PC-9 (cell line): Measurements from ENCODE around the gene GRK2. TPM values are rescaled to one million over a fixed set of nuclear protein-coding genes. Genes with fewer than 3 reads are reported as not detected.

Experiments
- BruUV-seq: library from RNA; stranded (reverse); fragments of 400-500 nt; replicated peaks from 2 replicates; lab custom pipeline; 2021; lab: Mats Ljungman, UMichigan
- CTCF ChIA-PET: fragments of 300-600 bp; sonication (Branson Sonifier 250); formaldehyde crosslinking; loops from one replicate; lab custom pipeline; 2022; ENCODE audit warnings: antibody characterized with exemption; lab: Charles Lee
- POLR2A ChIA-PET: fragments of 300-600 bp; sonication (Branson Sonifier 250); formaldehyde crosslinking; loops from one replicate; lab custom pipeline; 2022; ENCODE audit warnings: antibody characterized with exemption; ENCODE audit not compliant: unreplicated experiment; lab: Charles Lee
- DNase-seq, 2 experiments: peaks; one replicate each; pipeline versions ENCODE4 v3.0.0 to v3.0.0-alpha.2; 2015 to 2022; ENCODE audit warnings: mixed read lengths in 1 of 2
- H2AFZ ChIP-seq: fragments of 200-600 bp; sonication (generic); 2 replicates; pipeline ENCODE4 v1.8.1; 2017; ENCODE audit warnings: antibody characterized with exemption
- H3F3A ChIP-seq: fragments of 200-600 bp; sonication (generic); 2 replicates; pipeline ENCODE4 v1.8.1; 2017; ENCODE audit warnings: antibody characterized with exemption, mild to moderate bottlenecking, low read depth; ENCODE audit not compliant: insufficient read depth
- H3K27ac ChIP-seq: fragments of 200-600 bp; sonication (generic); 2 replicates; pipeline ENCODE4 v1.6.1; 2016; ENCODE audit warnings: mixed run types
- H3K27me3 ChIP-seq: fragments of 200-600 bp; sonication (generic); 2 replicates; pipeline ENCODE4 v1.6.1; 2016; ENCODE audit warnings: low read depth, mixed run types; ENCODE audit not compliant: insufficient read depth
- H3K36me3 ChIP-seq: fragments of 200-600 bp; sonication (generic); 2 replicates; pipeline ENCODE4 v1.6.1; 2016; ENCODE audit warnings: low read depth, mixed run types
- H3K4me1 ChIP-seq: fragments of 200-600 bp; sonication (generic); replicated peaks from 2 replicates; pipeline ENCODE4 v1.6.1; 2016; ENCODE audit warnings: mixed run types; ENCODE audit not compliant: insufficient read depth
- H3K4me2 ChIP-seq: fragments of 200-600 bp; sonication (generic); 2 replicates; pipeline ENCODE4 v1.6.1; 2017; ENCODE audit warnings: mixed run types
- H3K4me3 ChIP-seq: fragments of 200-600 bp; sonication (generic); 2 replicates; pipeline ENCODE4 v1.6.1; 2016; ENCODE audit warnings: mixed run types
- H3K79me2 ChIP-seq: fragments of 200-600 bp; sonication (generic); 2 replicates; pipeline ENCODE4 v1.6.1; 2017; ENCODE audit warnings: low read depth, mixed run types
- H3K9me2 ChIP-seq: fragments of 200-600 bp; sonication (generic); 2 replicates; pipeline ENCODE4 v1.8.1; 2017; ENCODE audit warnings: mild to moderate bottlenecking; ENCODE audit not compliant: insufficient read depth
- H3K9me3 ChIP-seq: fragments of 200-600 bp; sonication (generic); 2 replicates; pipeline ENCODE4 v1.8.1; 2016; ENCODE audit warnings: low read depth; ENCODE audit not compliant: insufficient read depth
- H4K20me1 ChIP-seq: fragments of 200-600 bp; sonication (generic); 2 replicates; pipeline ENCODE4 v1.8.1; 2017; ENCODE audit not compliant: insufficient read depth
- EZH2 ChIP-seq: fragments of 200-600 bp; sonication (generic); IDR thresholded peaks from 2 replicates; pipeline ENCODE4 v1.8.0; 2017; ENCODE audit warnings: antibody characterized with exemption, low read depth
- intact Hi-C: fragments of 100-400 bp; cut with micrococcal nuclease; formaldehyde crosslinking; loops from one replicate; pipeline ENCODE4 v1.10.0; 2022; ENCODE audit not compliant: unreplicated experiment
- total RNA-seq: library from RNA; stranded (reverse); gene quantifications from 2 replicates; pipeline ENCODE4 v1.2.3, GENCODE V29; 2021
- TF ChIP-seq, protein P1 (sequence below): fragments of 200-600 bp; sonication (generic); conservative IDR thresholded peaks from 2 replicates; pipeline ENCODE4 v1.6.1; 2017; ENCODE audit warnings: mixed run types, antibody characterized with exemption, mild to moderate bottlenecking, moderate library complexity

Gene GRK2
- total RNA-seq, 1 experiment from 2014 or later: 76.7 TPM

DNA sequence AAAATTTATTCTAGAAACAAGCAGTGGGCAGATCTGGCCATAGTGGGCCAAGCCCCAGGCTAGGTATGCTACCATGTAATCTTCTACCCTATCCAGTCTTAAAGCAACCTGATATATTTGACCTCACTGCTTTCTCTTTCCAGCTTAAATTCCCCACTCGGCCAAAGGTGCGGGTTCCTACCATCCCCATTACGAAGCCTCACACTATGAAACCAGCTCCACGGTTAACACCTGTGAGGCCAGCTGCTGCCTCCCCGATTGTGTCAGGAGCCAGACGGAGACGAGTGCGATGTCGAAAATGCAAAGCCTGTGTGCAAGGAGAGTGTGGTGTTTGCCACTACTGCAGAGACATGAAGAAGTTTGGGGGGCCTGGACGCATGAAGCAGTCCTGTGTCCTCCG is 21.2 kb upstream of the GRK2 start:
- H3K79me2 ChIP-seq: peaks cover 80% of the 10 kb centered on the region
- CTCF ChIA-PET: interaction anchor here (0.7 kb wide), 1 partner anchor 20 kb away, joined by 11 read pairs; no protein-coding TSS in a partner anchor

DNA sequence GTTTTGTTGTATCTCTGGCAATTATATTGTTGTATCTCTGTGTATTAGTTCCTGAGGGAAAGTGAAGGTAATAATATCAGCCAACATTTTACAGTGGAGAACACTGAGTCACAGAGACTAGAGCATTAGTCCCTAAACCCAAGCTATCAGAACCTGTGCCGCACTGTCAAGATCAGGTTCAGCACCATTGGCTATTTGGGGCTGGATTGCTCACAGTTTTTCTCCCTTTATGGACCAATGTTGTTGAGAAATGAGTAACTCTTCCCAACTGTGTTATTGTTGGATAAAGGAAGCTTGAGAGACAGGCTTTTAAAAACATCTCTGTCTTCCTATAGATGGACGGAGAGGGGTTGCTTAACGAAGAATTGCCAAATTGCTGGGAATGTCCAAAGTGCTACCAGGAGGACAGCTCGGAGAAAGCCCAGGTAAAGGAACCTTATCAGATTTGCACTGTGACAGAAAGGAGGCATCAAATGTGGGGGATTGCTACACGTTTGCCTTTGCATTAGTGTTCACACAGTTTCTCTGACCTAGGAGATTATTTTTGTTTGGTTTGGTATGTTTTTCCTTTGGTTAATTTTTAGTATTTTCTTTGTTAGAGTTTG is 18.2 kb upstream of the GRK2 start:
- intact Hi-C loops: loop anchor here (1.0 to 10.0 kb wide), 3 partner anchors 127 to 293 kb away; partner anchors contain the start of genes CLCF1 and PC
- no peaks in the 10 kb centered on the region for H3K9me3 ChIP-seq
- H2AFZ ChIP-seq: no peak overlapping the region
- DNase-seq: peak in 1 of 2 experiments; percentile 74
- H3K9me2 ChIP-seq: no peaks in the 10 kb centered on the region
- H3K4me2 ChIP-seq: peak overlapping the region; percentile 78
- peaks cover 85% of the 10 kb centered on the region for H3K36me3 ChIP-seq
- H3K79me2 ChIP-seq: peaks cover 76% of the 10 kb centered on the region
- POLR2A ChIA-PET: interaction anchor here (0.6 kb wide), 2 partner anchors 153 to 301 kb away, joined by 3 to 4 read pairs; no protein-coding TSS in a partner anchor
- H3K4me3 ChIP-seq: peak overlapping the region; percentile 44
- peaks cover 73% of the 10 kb centered on the region for H3K4me1 ChIP-seq
- H3F3A ChIP-seq: peaks cover 86% of the 10 kb centered on the region
- BruUV-seq: no TSS peak
- TF ChIP-seq EZH2: no peak
- TF ChIP-seq, protein P1, sequence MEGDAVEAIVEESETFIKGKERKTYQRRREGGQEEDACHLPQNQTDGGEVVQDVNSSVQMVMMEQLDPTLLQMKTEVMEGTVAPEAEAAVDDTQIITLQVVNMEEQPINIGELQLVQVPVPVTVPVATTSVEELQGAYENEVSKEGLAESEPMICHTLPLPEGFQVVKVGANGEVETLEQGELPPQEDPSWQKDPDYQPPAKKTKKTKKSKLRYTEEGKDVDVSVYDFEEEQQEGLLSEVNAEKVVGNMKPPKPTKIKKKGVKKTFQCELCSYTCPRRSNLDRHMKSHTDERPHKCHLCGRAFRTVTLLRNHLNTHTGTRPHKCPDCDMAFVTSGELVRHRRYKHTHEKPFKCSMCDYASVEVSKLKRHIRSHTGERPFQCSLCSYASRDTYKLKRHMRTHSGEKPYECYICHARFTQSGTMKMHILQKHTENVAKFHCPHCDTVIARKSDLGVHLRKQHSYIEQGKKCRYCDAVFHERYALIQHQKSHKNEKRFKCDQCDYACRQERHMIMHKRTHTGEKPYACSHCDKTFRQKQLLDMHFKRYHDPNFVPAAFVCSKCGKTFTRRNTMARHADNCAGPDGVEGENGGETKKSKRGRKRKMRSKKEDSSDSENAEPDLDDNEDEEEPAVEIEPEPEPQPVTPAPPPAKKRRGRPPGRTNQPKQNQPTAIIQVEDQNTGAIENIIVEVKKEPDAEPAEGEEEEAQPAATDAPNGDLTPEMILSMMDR: no peak
- no peaks in the 10 kb centered on the region for H3K27me3 ChIP-seq
- CTCF ChIA-PET: interaction anchor here (0.7 kb wide), 1 partner anchor 220 kb away, joined by 13 read pairs; no protein-coding TSS in a partner anchor
- peaks cover 35% of the 10 kb centered on the region for H4K20me1 ChIP-seq
- peak overlapping the region; percentile 81 for H3K27ac ChIP-seq

More for the DNA sequence above, 21.2 kb upstream of the GRK2 start:
- no peaks in the 10 kb centered on the region for H3K9me3 ChIP-seq
- peaks cover 79% of the 10 kb centered on the region for H3F3A ChIP-seq
- H4K20me1 ChIP-seq: peaks cover 36% of the 10 kb centered on the region
- POLR2A ChIA-PET: no interaction called here
- H3K4me2 ChIP-seq: peak overlapping the region; percentile 45; the same call in 1 of the 2 replicates
- intact Hi-C loops: loop anchor here (10.0 kb wide), 2 partner anchors 130 to 290 kb away; partner anchors contain the start of genes CLCF1 and PC
- peaks cover 59% of the 10 kb centered on the region for H3K36me3 ChIP-seq
- TF ChIP-seq EZH2: no peak
- TF ChIP-seq, protein P1: no peak
- H2AFZ ChIP-seq: no peak overlapping the region
- H3K27me3 ChIP-seq: no peaks in the 10 kb centered on the region
- no peak overlapping the region for H3K4me3 ChIP-seq
- no peak for DNase-seq
- H3K27ac ChIP-seq: peak overlapping the region; percentile 57
- H3K4me1 ChIP-seq: peaks cover 80% of the 10 kb centered on the region
- no peaks in the 10 kb centered on the region for H3K9me2 ChIP-seq
- no TSS peak for BruUV-seq

DNA sequence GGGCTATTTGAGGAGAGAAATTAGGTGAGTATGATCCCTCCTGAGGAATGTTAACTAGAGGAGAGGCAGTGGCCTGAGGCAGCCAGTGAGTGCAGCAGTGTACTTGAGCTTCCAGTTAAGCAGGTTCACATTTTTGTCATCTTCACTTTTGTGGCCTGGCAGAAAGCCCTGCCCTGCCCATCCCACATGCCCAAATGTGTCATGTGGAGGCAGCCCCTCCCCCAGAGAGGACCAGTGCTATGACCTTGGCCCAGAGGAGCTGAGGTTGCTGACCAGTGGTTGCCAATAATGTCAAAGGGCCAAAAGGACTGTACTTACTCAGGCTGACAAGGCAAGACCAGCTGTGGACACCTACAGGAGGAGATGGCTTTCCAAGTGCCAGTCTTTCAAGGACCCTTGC is 17.6 kb upstream of the GRK2 start:
- peak; percentile 97 to 98 for DNase-seq
- peaks cover 73% of the 10 kb centered on the region for H3K4me1 ChIP-seq
- BruUV-seq: no TSS peak
- intact Hi-C loops: loop anchor here (1.0 to 10.0 kb wide), 3 partner anchors 126 to 294 kb away; partner anchors contain the start of genes CLCF1 and PC
- H4K20me1 ChIP-seq: peaks cover 31% of the 10 kb centered on the region
- no peaks in the 10 kb centered on the region for H3K27me3 ChIP-seq
- peaks cover 76% of the 10 kb centered on the region for H3K79me2 ChIP-seq
- H3K9me3 ChIP-seq: no peaks in the 10 kb centered on the region
- H3K27ac ChIP-seq: peak overlapping the region; percentile 81
- H2AFZ ChIP-seq: no peak overlapping the region
- peak overlapping the region; percentile 78 for H3K4me2 ChIP-seq
- H3K36me3 ChIP-seq: peaks cover 85% of the 10 kb centered on the region
- H3K9me2 ChIP-seq: no peaks in the 10 kb centered on the region
- POLR2A ChIA-PET: interaction anchor here (0.6 to 0.7 kb wide), 4 partner anchors 9 to 302 kb away, joined by 3 to 9 read pairs (median 4); no protein-coding TSS in a partner anchor
- peaks cover 86% of the 10 kb centered on the region for H3F3A ChIP-seq
- H3K4me3 ChIP-seq: no peak overlapping the region; the same call in 1 of the 2 replicates
- CTCF ChIA-PET: no interaction called here
- TF ChIP-seq EZH2: no peak
- TF ChIP-seq, protein P1: no peak
